Dedifferentiated amniotic fluid mesenchymal stem cell (primary cell): Measurements from ENCODE around the gene CYP27C1.

Source experiments
- DNase-seq: peaks from one replicate; pipeline ENCODE4 v3.0.0-alpha.2; 2016; ENCODE audit errors: extremely low spot score

The CYP27C1 gene

GRCh38 chr2:127193164-127193966 lies 26.7 kb downstream of the CYP27C1 start:
- no peak for DNase-seq

- DNase-seq: no peak
Measured at GRCh38 chr2:127191331-127192219, 28.5 kb downstream of the CYP27C1 start.

- DNase-seq: no peak
Measured at GRCh38 chr2:127188797-127189196, 31.3 kb downstream of the CYP27C1 start.

GRCh38 chr2:127187831-127188230 lies 32.3 kb downstream of the CYP27C1 start:
- DNase-seq: no peak

GRCh38 chr2:127187081-127187775 lies 32.9 kb downstream of the CYP27C1 start:
- no peak for DNase-seq

- no peak for DNase-seq
Measured at GRCh38 chr2:127185705-127186104, 34.4 kb downstream of the CYP27C1 start.

GRCh38 chr2:127185093-127185492 lies 35.0 kb downstream of the CYP27C1 start:
- no peak for DNase-seq

GRCh38 chr2:127183771-127184170 lies 36.3 kb downstream of the CYP27C1 start:
- DNase-seq: no peak

- no peak for DNase-seq
Measured at GRCh38 chr2:127182626-127183458, 37.3 kb downstream of the CYP27C1 start.

GRCh38 chr2:127181851-127182250 lies 38.2 kb downstream of the CYP27C1 start:
- DNase-seq: no peak

GRCh38 chr2:127179766-127180165 lies 40.3 kb downstream of the CYP27C1 start:
- DNase-seq: no peak

- no peak for DNase-seq
Measured at GRCh38 chr2:127177617-127178263, 42.4 kb downstream of the CYP27C1 start.

- peak; percentile 60 for DNase-seq
Measured at GRCh38 chr2:127176371-127177311, 43.5 kb downstream of the CYP27C1 start.

- DNase-seq: no peak
Measured at GRCh38 chr2:127175751-127176354, 44.2 kb downstream of the CYP27C1 start.

GRCh38 chr2:127175041-127175721 lies 44.9 kb downstream of the CYP27C1 start:
- no peak for DNase-seq

- no peak for DNase-seq
Measured at GRCh38 chr2:127174640-127175039, 45.5 kb downstream of the CYP27C1 start.

GRCh38 chr2:127174136-127174535 lies 46.0 kb downstream of the CYP27C1 start:
- no peak for DNase-seq

- peak; percentile 76 for DNase-seq
Measured at GRCh38 chr2:127173057-127173456, 47.0 kb downstream of the CYP27C1 start.

- DNase-seq: no peak
Measured at GRCh38 chr2:127172306-127172705, 47.8 kb downstream of the CYP27C1 start.
